ENCODE measurements around the gene EXT2.

Gene EXT2

GRCh38 chr11:44267750-44268613 is 172.5 kb downstream of the EXT2 start:
- Histone ChIP-seq H3K36me3 (no peaks in the 10 kb centered on the region), H3K4me2 (no peak overlapping the region), H3K9me3 (replicated peaks in 1 of 11) (peaks cover 0 to 9% (median 0%) of the 10 kb centered on the region in 11 experiments; a peak in 2 of 22 replicates), H4K20me1 (no peaks in the 10 kb centered on the region; a peak in 2 of 22 replicates), H3K4me1 (no peaks in the 10 kb centered on the region), H3K27me3 (no peaks in the 10 kb centered on the region), H3K27ac (no peak overlapping the region), H3K9ac (no peak overlapping the region), H3K4me3 (no peak overlapping the region)
- TF ChIP-seq Cebpa-rat (IDR thresholded peaks at IDR 0.05): no peak

GRCh38 chr11:44268614-44269080 is 173.2 kb downstream of the EXT2 start:
- H4K20me1 ChIP-seq: no peaks in the 10 kb centered on the region
- no peaks in the 10 kb centered on the region for H3K36me3 ChIP-seq
- H3K4me2 ChIP-seq: no peak overlapping the region
- H3K4me1 ChIP-seq: no peaks in the 10 kb centered on the region
- no peak overlapping the region for H3K27ac ChIP-seq
- H3K27me3 ChIP-seq: no peaks in the 10 kb centered on the region
- peaks cover 0 to 11% (median 0%) of the 10 kb centered on the region in 11 experiments; a peak in 4 of 22 replicates for H3K9me3 ChIP-seq (replicated peaks in 1 of 11)
- TF ChIP-seq Cebpa-rat (IDR thresholded peaks at IDR 0.05): no peak
- no peak overlapping the region for H3K4me3 ChIP-seq
- no peak overlapping the region for H3K9ac ChIP-seq

GRCh38 chr11:44269369-44270351 is 174.2 kb downstream of the EXT2 start:
- Histone ChIP-seq H3K4me1 (no peaks in the 10 kb centered on the region), H3K9me3 (replicated peaks in 1 of 11) (peaks cover 0 to 21% (median 9%) of the 10 kb centered on the region in 11 experiments; a peak in 14 of 22 replicates), H3K9ac (no peak overlapping the region), H3K4me3 (no peak overlapping the region), H3K27ac (no peak overlapping the region), H4K20me1 (no peaks in the 10 kb centered on the region), H3K36me3 (no peaks in the 10 kb centered on the region), H3K27me3 (no peaks in the 10 kb centered on the region), H3K4me2 (no peak overlapping the region)
- no peak for TF ChIP-seq Cebpa-rat (IDR thresholded peaks at IDR 0.05)

GRCh38 chr11:44270403-44271273 is 175.2 kb downstream of the EXT2 start:
- no peak overlapping the region for H3K27ac ChIP-seq
- no peaks in the 10 kb centered on the region for H3K36me3 ChIP-seq
- H3K9ac ChIP-seq: no peak overlapping the region
- no peak for TF ChIP-seq Cebpa-rat (IDR thresholded peaks at IDR 0.05)
- no peak overlapping the region for H3K4me3 ChIP-seq
- H4K20me1 ChIP-seq: no peaks in the 10 kb centered on the region
- H3K27me3 ChIP-seq: no peaks in the 10 kb centered on the region
- H3K4me1 ChIP-seq: no peaks in the 10 kb centered on the region
- peaks cover 0 to 29% (median 14%) of the 10 kb centered on the region in 11 experiments; a peak in 14 of 22 replicates for H3K9me3 ChIP-seq (replicated peaks in 1 of 11)
- no peak overlapping the region for H3K4me2 ChIP-seq

- Histone ChIP-seq H3K36me3 (no peaks in the 10 kb centered on the region), H3K27ac (no peak overlapping the region), H3K4me3 (no peak overlapping the region), H3K27me3 (no peaks in the 10 kb centered on the region), H3K9me3 (replicated peaks in 1 of 11) (peaks cover 0 to 29% (median 14%) of the 10 kb centered on the region in 11 experiments; a peak in 14 of 22 replicates), H3K4me1 (no peaks in the 10 kb centered on the region), H3K9ac (no peak overlapping the region), H4K20me1 (no peaks in the 10 kb centered on the region), H3K4me2 (no peak overlapping the region)
- TF ChIP-seq Cebpa-rat (IDR thresholded peaks at IDR 0.05): no peak
Measured at GRCh38 chr11:44271286-44271685, 175.8 kb downstream of the EXT2 start.

- H3K9ac ChIP-seq: no peak overlapping the region
- no peaks in the 10 kb centered on the region for H3K27me3 ChIP-seq
- H4K20me1 ChIP-seq: no peaks in the 10 kb centered on the region
- no peaks in the 10 kb centered on the region for H3K36me3 ChIP-seq
- peaks cover 0 to 29% (median 14%) of the 10 kb centered on the region in 11 experiments; a peak in 14 of 22 replicates for H3K9me3 ChIP-seq (replicated peaks in 1 of 11)
- H3K4me3 ChIP-seq: no peak overlapping the region
- H3K4me1 ChIP-seq: peaks cover 0 to 24% (median 17%) of the 10 kb centered on the region in 10 experiments; a peak in 16 of 20 replicates
- H3K4me2 ChIP-seq: no peak overlapping the region
- no peak for TF ChIP-seq Cebpa-rat (IDR thresholded peaks at IDR 0.05)
- H3K27ac ChIP-seq: no peak overlapping the region
Measured at GRCh38 chr11:44274404-44274803, 178.9 kb downstream of the EXT2 start.

GRCh38 chr11:44275241-44275640 is 179.8 kb downstream of the EXT2 start:
- H3K36me3 ChIP-seq: no peaks in the 10 kb centered on the region
- peaks cover 0 to 29% (median 14%) of the 10 kb centered on the region in 11 experiments; a peak in 14 of 22 replicates for H3K9me3 ChIP-seq (replicated peaks in 1 of 11)
- H3K4me3 ChIP-seq: no peak overlapping the region
- no peaks in the 10 kb centered on the region for H3K27me3 ChIP-seq
- no peak overlapping the region for H3K27ac ChIP-seq
- no peak for TF ChIP-seq Cebpa-rat (IDR thresholded peaks at IDR 0.05)
- no peak overlapping the region for H3K9ac ChIP-seq
- H4K20me1 ChIP-seq: no peaks in the 10 kb centered on the region
- H3K4me2 ChIP-seq: no peak overlapping the region
- H3K4me1 ChIP-seq: peaks cover 0 to 24% (median 17%) of the 10 kb centered on the region in 10 experiments; a peak in 16 of 20 replicates

- Histone ChIP-seq H3K4me3 (no peak overlapping the region), H3K27ac (no peak overlapping the region), H3K9me3 (replicated peaks in 1 of 11) (peaks cover 0 to 29% (median 14%) of the 10 kb centered on the region in 11 experiments; a peak in 14 of 22 replicates), H3K36me3 (no peaks in the 10 kb centered on the region), H3K9ac (no peak overlapping the region), H3K4me1 (peaks cover 0 to 24% (median 17%) of the 10 kb centered on the region in 10 experiments; a peak in 16 of 20 replicates), H3K4me2 (no peak overlapping the region), H3K27me3 (no peaks in the 10 kb centered on the region), H4K20me1 (no peaks in the 10 kb centered on the region)
- TF ChIP-seq Cebpa-rat (IDR thresholded peaks at IDR 0.05): no peak
Measured at GRCh38 chr11:44275961-44276550, 180.6 kb downstream of the EXT2 start.

Data from BLaER1 treated with 17β-estradiol and CSF1 and Interleukin-3, amounts not matched to agents 10 nM and 100 nM (cell line).